Measurements from ENCODE around the gene FOXG1. TPM values are rescaled to one million over a fixed set of nuclear protein-coding genes. Genes with fewer than 3 reads are reported as not detected.

The FOXG1 gene
- total RNA-seq, 1 donor from 2014 or later, result not detected

GRCh38 chr14:28760431-28760996 is 6.1 kb upstream of the FOXG1 start:
- DNase-seq (no peak), ATAC-seq (no peak)
- intact Hi-C loops (cut with micrococcal nuclease), result no loop called here

- DNase-seq (no peak), ATAC-seq (no peak)
- intact Hi-C loops (cut with micrococcal nuclease), result no loop called here
Measured at GRCh38 chr14:28761438-28762291, 4.9 kb upstream of the FOXG1 start.

GRCh38 chr14:28762303-28762954 is 4.2 kb upstream of the FOXG1 start:
- DNase-seq (no peak), ATAC-seq (no peak)
- intact Hi-C loops (cut with micrococcal nuclease), result no loop called here

DNA sequence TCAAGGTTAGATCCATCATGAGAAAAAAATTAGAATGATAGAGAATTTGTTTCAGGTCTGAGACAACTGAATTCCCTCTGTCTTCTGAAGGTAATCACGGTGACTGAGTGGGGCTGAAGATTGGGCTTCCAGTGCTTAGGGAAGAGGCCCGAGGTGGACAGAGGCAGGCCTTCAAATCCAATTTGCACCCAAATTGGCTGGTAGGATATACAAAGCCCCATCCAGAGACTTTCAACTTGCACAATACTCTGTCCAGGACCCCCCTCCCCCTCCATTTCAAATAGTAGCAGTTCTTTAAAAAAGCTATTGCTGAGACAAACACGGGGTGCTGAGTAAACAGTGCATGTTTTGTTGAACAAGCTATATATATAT is 3.6 kb upstream of the FOXG1 start:
- DNase-seq, result no peak
- intact Hi-C loops (cut with micrococcal nuclease), result no loop called here
- ATAC-seq, result no peak

- intact Hi-C loops (cut with micrococcal nuclease), result no loop called here
- no peak for ATAC-seq
Measured at GRCh38 chr14:28763751-28764256, 2.8 kb upstream of the FOXG1 start.

GRCh38 chr14:28764257-28765160 is 2.1 kb upstream of the FOXG1 start:
- intact Hi-C loops (cut with micrococcal nuclease), result no loop called here
- DNase-seq (no peak), ATAC-seq (no peak)

More at GRCh38 chr14:28763751-28764256, 2.8 kb upstream of the FOXG1 start:
- no peak for DNase-seq

GRCh38 chr14:28765169-28765830 is 1.3 kb upstream of the FOXG1 start:
- intact Hi-C loops (cut with micrococcal nuclease), result no loop called here
- ATAC-seq, result no peak
- no peak for DNase-seq

- intact Hi-C loops (cut with micrococcal nuclease), result no loop called here
- DNase-seq (no peak), ATAC-seq (no peak)
Measured at GRCh38 chr14:28765831-28766468, 637 bp upstream of the FOXG1 start.

DNA sequence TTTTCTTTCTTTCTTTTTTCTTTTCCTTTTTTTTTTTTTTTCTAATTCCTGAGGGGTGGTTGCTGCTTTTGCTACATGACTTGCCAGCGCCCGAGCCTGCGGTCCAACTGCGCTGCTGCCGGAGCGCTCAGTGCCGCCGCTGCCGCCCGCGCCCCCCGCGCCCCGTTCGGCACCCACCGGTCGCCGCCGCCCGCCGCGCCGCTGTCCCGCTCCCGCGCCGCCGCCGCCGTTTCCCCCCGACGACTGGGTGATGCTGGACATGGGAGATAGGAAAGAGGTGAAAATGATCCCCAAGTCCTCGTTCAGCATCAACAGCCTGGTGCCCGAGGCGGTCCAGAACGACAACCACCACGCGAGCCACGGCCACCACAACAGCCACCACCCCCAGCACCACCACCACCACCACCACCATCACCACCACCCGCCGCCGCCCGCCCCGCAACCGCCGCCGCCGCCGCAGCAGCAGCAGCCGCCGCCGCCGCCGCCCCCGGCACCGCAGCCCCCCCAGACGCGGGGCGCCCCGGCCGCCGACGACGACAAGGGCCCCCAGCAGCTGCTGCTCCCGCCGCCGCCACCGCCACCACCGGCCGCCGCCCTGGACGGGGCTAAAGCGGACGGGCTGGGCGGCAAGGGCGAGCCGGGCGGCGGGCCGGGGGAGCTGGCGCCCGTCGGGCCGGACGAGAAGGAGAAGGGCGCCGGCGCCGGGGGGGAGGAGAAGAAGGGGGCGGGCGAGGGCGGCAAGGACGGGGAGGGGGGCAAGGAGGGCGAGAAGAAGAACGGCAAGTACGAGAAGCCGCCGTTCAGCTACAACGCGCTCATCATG is 654 bp downstream of the FOXG1 start:
- ATAC-seq, result no peak
- intact Hi-C loops (cut with micrococcal nuclease), result no loop called here
- DNase-seq, result no peak

GRCh38 chr14:28767853-28768741 is 1.5 kb downstream of the FOXG1 start:
- ATAC-seq (no peak), DNase-seq (no peak)
- intact Hi-C loops (cut with micrococcal nuclease), result no loop called here

DNA sequence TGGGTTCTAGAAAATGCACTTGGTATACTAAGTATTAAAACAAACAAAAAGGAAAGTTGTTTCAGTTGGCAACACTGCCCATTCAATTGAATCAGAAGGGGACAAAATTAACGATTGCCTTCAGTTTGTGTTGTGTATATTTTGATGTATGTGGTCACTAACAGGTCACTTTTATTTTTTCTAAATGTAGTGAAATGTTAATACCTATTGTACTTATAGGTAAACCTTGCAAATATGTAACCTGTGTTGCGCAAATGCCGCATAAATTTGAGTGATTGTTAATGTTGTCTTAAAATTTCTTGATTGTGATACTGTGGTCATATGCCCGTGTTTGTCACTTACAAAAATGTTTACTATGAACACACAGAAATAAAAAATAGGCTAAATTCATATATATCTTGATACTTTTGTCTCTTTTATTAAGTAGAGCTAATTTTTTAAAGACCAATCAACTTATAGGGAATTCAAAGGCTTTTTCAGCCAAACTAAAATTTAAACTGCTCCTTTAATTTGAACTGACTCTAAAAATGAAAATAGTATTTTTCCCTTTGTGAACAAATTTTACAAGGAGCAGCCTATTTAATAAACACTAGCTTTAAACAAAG is 2.8 kb downstream of the FOXG1 start:
- no peak for DNase-seq

DNA sequence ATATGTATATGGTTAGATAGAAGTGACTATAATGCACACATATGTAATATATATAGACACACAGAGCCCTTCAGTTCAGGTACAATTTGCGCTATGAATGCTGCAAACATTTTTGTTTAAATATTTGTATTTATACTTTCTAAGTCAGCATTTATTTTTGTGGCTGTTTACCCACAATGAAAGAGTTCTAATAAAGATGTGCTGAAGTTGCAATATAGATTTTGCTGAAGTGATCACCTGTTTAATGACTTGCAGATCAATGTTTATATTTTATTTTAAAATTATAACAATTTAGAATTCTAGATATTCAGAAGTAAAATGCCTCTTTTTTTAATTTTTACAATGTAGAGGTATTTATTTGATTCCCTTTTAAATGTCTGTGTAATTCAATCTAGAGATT is 3.5 kb downstream of the FOXG1 start:
- no peak for ATAC-seq

More for the DNA sequence above, 2.8 kb downstream of the FOXG1 start:
- intact Hi-C loops (cut with micrococcal nuclease), result no loop called here
- no peak for ATAC-seq

DNA sequence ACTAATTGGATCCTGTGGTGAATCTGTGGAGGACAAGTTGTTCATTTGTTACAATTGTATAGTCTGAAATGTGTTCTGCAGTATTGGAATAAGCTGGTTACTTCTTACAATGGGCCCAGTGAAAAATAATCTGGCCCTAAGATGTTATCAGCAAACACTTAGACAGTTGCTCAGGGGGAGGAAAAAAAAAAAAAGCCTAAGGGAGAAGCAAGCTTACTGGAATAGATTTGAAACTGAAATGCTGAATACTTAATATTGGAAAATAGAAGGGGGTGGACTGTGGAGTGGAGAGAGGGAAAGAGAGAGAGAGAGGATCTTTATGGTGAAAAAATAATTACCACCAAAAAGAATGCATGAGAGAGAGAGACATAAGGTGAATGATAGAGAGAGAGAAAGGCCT is 4.0 kb downstream of the FOXG1 start:
- DNase-seq (no peak), ATAC-seq (no peak)
- intact Hi-C loops (cut with micrococcal nuclease), result no loop called here

More for the DNA sequence above, 3.5 kb downstream of the FOXG1 start:
- DNase-seq, result no peak
- intact Hi-C loops (cut with micrococcal nuclease), result no loop called here

- intact Hi-C loops (cut with micrococcal nuclease), result no loop called here
- ATAC-seq (no peak), DNase-seq (no peak)
Measured at GRCh38 chr14:28771168-28771567, 4.6 kb downstream of the FOXG1 start.

- intact Hi-C loops (cut with micrococcal nuclease), result no loop called here
- DNase-seq (no peak), ATAC-seq (no peak)
Measured at GRCh38 chr14:28772613-28773012, 6.0 kb downstream of the FOXG1 start.

- ATAC-seq (no peak), DNase-seq (no peak)
- intact Hi-C loops (cut with micrococcal nuclease), result no loop called here
Measured at GRCh38 chr14:28773176-28773575, 6.6 kb downstream of the FOXG1 start.

All from left ventricle myocardium superior (tissue), 1 donor.